Right renal pelvis (tissue), 4 donors: ENCODE measurements around the gene STK38. TPM values are rescaled to one million over a fixed set of nuclear protein-coding genes. Genes with fewer than 3 reads are reported as not detected.

Experiments
- polyA plus RNA-seq, 4 donors: library from polyadenylated mRNA; unstranded; fragments of 120-200 nt; gene quantifications; one replicate each; pipeline ENCODE4 v1.2.1, GENCODE V29; 2013; ENCODE audit not compliant: insufficient read length in 4 of 4

The STK38 gene
- polyA plus RNA-seq, 4 donors = 48.1 to 63.5 (median 50.9) TPM

Other genes with a start within 250 kb of the STK38 start
- under 1 TPM; 0.07 to 0.33 (median 0.22) TPM for gene BNIP5, start 210.6 kb downstream of the STK38 start, polyA plus RNA-seq
- under 1 TPM in 3 of 4 donors, not detected in 1; 0.10 to 0.16 (median 0.11) TPM for gene ETV7, start 159.8 kb downstream of the STK38 start, polyA plus RNA-seq
- gene PXT1, start 104.6 kb downstream of the STK38 start, polyA plus RNA-seq = under 1 TPM in 2 of 4 donors, not detected in 2; 0.05 to 0.11 TPM
- gene KCTD20, start 104.5 kb downstream of the STK38 start, polyA plus RNA-seq = 10 to 100 TPM; 49.4 to 54.5 (median 51.9) TPM
- gene SRSF3, start 46.9 kb upstream of the STK38 start, polyA plus RNA-seq = 100 to 1,000 TPM; 583 to 634 (median 599) TPM
- 10 to 100 TPM in 2 of 4 donors, 1 to 10 TPM in 2; 9.1 to 17.5 (median 12.3) TPM for gene CDKN1A, start 131.2 kb upstream of the STK38 start, polyA plus RNA-seq
- gene RAB44, start 150.3 kb upstream of the STK38 start, polyA plus RNA-seq = under 1 TPM in 3 of 4 donors, not detected in 1; 0.06 to 0.09 (median 0.08) TPM